ENCODE results near the gene EPHB6. TPM values are rescaled to one million over a fixed set of nuclear protein-coding genes. Genes with fewer than 3 reads are reported as not detected.

The EPHB6 gene
- total RNA-seq, 4 donors from 2014 or later = 158 to 346 (median 221) TPM

Other genes with a start within 250 kb of the EPHB6 start
- gene PRSS1, start 105.6 kb upstream of the EPHB6 start, total RNA-seq = 1 to 10 TPM in 1 of 4 donors, not detected in 3; 3.0 TPM
- 1 to 10 TPM in 1 of 4 donors, not detected in 3; 1.2 TPM for gene PRSS2, start 84.1 kb upstream of the EPHB6 start, total RNA-seq
- 10 to 100 TPM; 10.3 to 13.4 (median 11.5) TPM for gene TRPV6, start 30.7 kb downstream of the EPHB6 start, total RNA-seq
- gene TRPV5, start 78.7 kb downstream of the EPHB6 start, total RNA-seq = not detected
- gene LLCFC1, start 84.4 kb downstream of the EPHB6 start, total RNA-seq = not detected
- gene KEL, start 107.3 kb downstream of the EPHB6 start, total RNA-seq = under 1 TPM in 3 of 4 donors, not detected in 1; 0.08 to 0.58 (median 0.47) TPM
- gene OR9A2, start 172.1 kb downstream of the EPHB6 start, total RNA-seq = not detected
- gene OR6V1, start 197.3 kb downstream of the EPHB6 start, total RNA-seq = not detected

Data from lower leg skin (tissue), 4 donors.